ENCODE data around the gene ARHGAP33.
"Not testable (repeated sequence)": the region's sequence is repeated elsewhere in the genome, so short reads cannot be mapped to it uniquely, and the experiment has no call there.

ARHGAP33 gene

GRCh38 chr19:35756377-35757230 lies 18.8 kb upstream of the ARHGAP33 start, which contains the start of gene HSPB6:
TSS of gene HSPB6 (minus strand) at chr19:35757029. CDS start at chr19:35757008, 21 bp downstream.
- DNase-seq (ENCODE audit: insufficient read length, low spot score) (no peak), FAIRE-seq (no peak)
- no peak for TF ChIP-seq POLR2A (IDR thresholded peaks at IDR 0.05; ENCODE audit: low read depth, low read length)

- 0 out of 2 replicates have a peak, but pooled peaks have one; percentile 17 for TF ChIP-seq POLR2A (IDR thresholded peaks at IDR 0.05; ENCODE audit: low read depth, low read length)
- FAIRE-seq (no peak), DNase-seq (ENCODE audit: insufficient read length, low spot score) (peak; percentile 92)
Measured at GRCh38 chr19:35757231-35757748, 18.1 kb upstream of the ARHGAP33 start.

GRCh38 chr19:35757749-35758608 lies 17.4 kb upstream of the ARHGAP33 start, which contains the start of gene PROSER3:
TSS of gene PROSER3 (plus strand) at chr19:35758176. CDS start at chr19:35758216, 40 bp downstream.
- DNase-seq (ENCODE audit: insufficient read length, low spot score) (peak; percentile 99), FAIRE-seq (peak; percentile 74)
- peak; percentile 81 for TF ChIP-seq POLR2A (IDR thresholded peaks at IDR 0.05; ENCODE audit: low read depth, low read length)

DNA sequence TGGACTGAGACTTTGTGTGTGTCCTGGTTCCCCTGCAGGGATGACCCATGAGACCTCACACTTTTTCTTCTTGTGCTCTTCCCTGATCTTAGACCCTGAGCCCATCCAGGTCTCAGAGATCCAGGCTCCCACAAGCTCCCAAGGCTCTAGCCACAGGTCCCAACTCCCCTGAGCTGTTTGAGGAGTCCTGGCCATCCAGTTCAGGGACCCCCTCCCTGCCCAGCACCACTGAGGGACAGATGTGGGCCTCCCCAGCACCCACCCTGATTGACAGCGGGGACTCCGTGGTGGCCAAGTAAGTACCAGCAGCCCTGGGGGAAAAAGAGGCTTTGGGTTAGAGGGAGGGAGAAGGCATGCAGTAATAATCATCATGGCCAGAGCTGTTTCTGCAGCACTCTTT lies 15.7 kb upstream of the ARHGAP33 start:
- no peak for FAIRE-seq
- no peak for TF ChIP-seq POLR2A (IDR thresholded peaks at IDR 0.05; ENCODE audit: low read depth, low read length)
- no peak for DNase-seq (ENCODE audit: insufficient read length, low spot score)

- no peak for TF ChIP-seq POLR2A (IDR thresholded peaks at IDR 0.05; ENCODE audit: low read depth, low read length)
Measured at GRCh38 chr19:35760711-35761349, 14.5 kb upstream of the ARHGAP33 start.

DNA sequence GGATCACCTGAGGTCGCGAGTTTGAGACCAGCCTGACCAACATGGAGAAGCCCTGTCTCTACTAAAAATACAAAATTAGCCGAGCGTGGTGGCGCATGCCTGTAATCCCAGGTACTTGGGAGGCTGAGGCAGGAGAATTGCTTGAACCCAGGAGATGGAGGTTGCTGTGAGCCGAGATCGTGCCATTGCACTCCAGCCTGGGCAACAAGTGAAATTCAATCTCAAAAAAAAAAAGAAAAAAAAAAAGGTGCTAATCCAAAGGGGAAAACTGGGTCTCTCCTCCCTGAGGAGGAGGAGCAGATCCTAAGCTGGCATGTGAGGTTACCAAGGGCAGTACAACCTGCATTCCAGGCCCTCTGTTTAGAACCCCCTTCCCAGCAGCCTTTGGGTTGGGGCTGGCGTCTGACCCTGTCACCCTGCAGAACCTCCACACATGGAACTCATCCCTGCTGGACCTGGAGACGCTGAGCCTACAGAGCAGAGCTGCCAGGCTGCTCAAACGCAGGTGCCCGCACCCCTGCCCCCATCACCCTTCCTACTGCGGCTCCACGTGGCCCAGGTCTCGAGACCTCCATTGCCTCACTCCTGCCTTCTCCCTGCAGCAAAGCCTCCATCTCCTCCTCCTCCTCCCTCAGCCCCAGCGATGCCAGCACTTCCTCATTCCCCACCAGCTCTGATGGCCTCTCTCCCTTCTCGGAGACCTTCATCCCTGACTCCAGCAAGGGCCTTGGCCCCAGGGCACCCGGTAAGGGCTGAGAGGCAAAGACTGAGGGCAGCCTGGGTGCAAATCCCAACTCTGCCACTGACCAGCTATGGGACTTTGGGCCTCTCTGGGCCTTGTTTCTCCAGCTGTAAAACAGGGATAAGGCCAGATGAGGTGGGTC lies 10.7 kb upstream of the ARHGAP33 start:
- FAIRE-seq (no peak), DNase-seq (ENCODE audit: insufficient read length, low spot score) (no peak)
- TF ChIP-seq POLR2A (IDR thresholded peaks at IDR 0.05; ENCODE audit: low read depth, low read length), result no peak

More at GRCh38 chr19:35760711-35761349, 14.5 kb upstream of the ARHGAP33 start:
- DNase-seq (ENCODE audit: insufficient read length, low spot score) (no peak), FAIRE-seq (no peak)

- no peak for FAIRE-seq
- DNase-seq (ENCODE audit: insufficient read length, low spot score), result no peak
- no peak for TF ChIP-seq POLR2A (IDR thresholded peaks at IDR 0.05; ENCODE audit: low read depth, low read length)
Measured at GRCh38 chr19:35766571-35767104, 8.7 kb upstream of the ARHGAP33 start.

- FAIRE-seq (no peak), DNase-seq (ENCODE audit: insufficient read length, low spot score) (no peak)
- no peak for TF ChIP-seq POLR2A (IDR thresholded peaks at IDR 0.05; ENCODE audit: low read depth, low read length)
Measured at GRCh38 chr19:35767288-35768081, 7.9 kb upstream of the ARHGAP33 start.

GRCh38 chr19:35768082-35768421 lies 7.3 kb upstream of the ARHGAP33 start:
- TF ChIP-seq POLR2A (IDR thresholded peaks at IDR 0.05; ENCODE audit: low read depth, low read length), result no peak
- no peak for DNase-seq (ENCODE audit: insufficient read length, low spot score)
- FAIRE-seq, result no peak

- DNase-seq (ENCODE audit: insufficient read length, low spot score); FAIRE-seq: not testable (repeated sequence)
Measured at GRCh38 chr19:35772362-35772761, 3.0 kb upstream of the ARHGAP33 start.

- FAIRE-seq (no peak), DNase-seq (ENCODE audit: insufficient read length, low spot score) (peak; percentile 67)
- no peak for TF ChIP-seq POLR2A (IDR thresholded peaks at IDR 0.05; ENCODE audit: low read depth, low read length)
Measured at GRCh38 chr19:35773020-35773806, 2.2 kb upstream of the ARHGAP33 start.
